Measurements from ENCODE around the gene MAMLD1.

MAMLD1 gene

GRCh38 chrX:150366951-150367545, 3.9 kb downstream of the MAMLD1 start:
- Histone ChIP-seq H3K36me3 (ENCODE audit: control insufficient read depth in 1 of 2, insufficient read depth in 2 of 2, low read length in 2 of 2) (no peaks in the 10 kb centered on the region), H3K9me3 (ENCODE audit: control insufficient read depth in 1 of 2, low read length in 2 of 2) (no peaks in the 10 kb centered on the region), H3K4me1 (ENCODE audit: control insufficient read depth in 1 of 2, insufficient read depth in 2 of 2, low read length in 2 of 2) (peaks cover 0 to 8% of the 10 kb centered on the region in 2 donors), H3K27ac (ENCODE audit: low read length) (peak overlapping the region; percentile 80), H3K27me3 (ENCODE audit: low read depth, low read length) (no peaks in the 10 kb centered on the region), H3K4me3 (ENCODE audit: low read depth in 1 of 2, low read length in 2 of 2) (peak overlapping the region; percentile 63 to 66)

- no peak overlapping the region for H3K27ac ChIP-seq (ENCODE audit: low read length)
- no peaks in the 10 kb centered on the region for H3K36me3 ChIP-seq (ENCODE audit: control insufficient read depth in 1 of 2, insufficient read depth in 2 of 2, low read length in 2 of 2)
- H3K4me3 ChIP-seq (ENCODE audit: low read depth in 1 of 2, low read length in 2 of 2), result no peak overlapping the region
- no peaks in the 10 kb centered on the region for H3K9me3 ChIP-seq (ENCODE audit: control insufficient read depth in 1 of 2, low read length in 2 of 2)
- H3K27me3 ChIP-seq (ENCODE audit: low read depth, low read length), result no peaks in the 10 kb centered on the region
- peaks cover 0 to 7% of the 10 kb centered on the region in 2 donors for H3K4me1 ChIP-seq (ENCODE audit: control insufficient read depth in 1 of 2, insufficient read depth in 2 of 2, low read length in 2 of 2)
Observed at GRCh38 chrX:150370589-150371312, 7.6 kb downstream of the MAMLD1 start.

- Histone ChIP-seq H3K27ac (ENCODE audit: low read length) (no peak overlapping the region), H3K36me3 (ENCODE audit: control insufficient read depth in 1 of 2, insufficient read depth in 2 of 2, low read length in 2 of 2) (no peaks in the 10 kb centered on the region), H3K27me3 (ENCODE audit: low read depth, low read length) (no peaks in the 10 kb centered on the region), H3K9me3 (ENCODE audit: control insufficient read depth in 1 of 2, low read length in 2 of 2) (no peaks in the 10 kb centered on the region), H3K4me3 (ENCODE audit: low read depth in 1 of 2, low read length in 2 of 2) (no peak overlapping the region), H3K4me1 (ENCODE audit: control insufficient read depth in 1 of 2, insufficient read depth in 2 of 2, low read length in 2 of 2) (peaks cover 0 to 5% of the 10 kb centered on the region in 2 donors)
Observed at GRCh38 chrX:150371877-150372276, 8.8 kb downstream of the MAMLD1 start.

- no peaks in the 10 kb centered on the region for H3K9me3 ChIP-seq (ENCODE audit: control insufficient read depth in 1 of 2, low read length in 2 of 2)
- no peaks in the 10 kb centered on the region for H3K27me3 ChIP-seq (ENCODE audit: low read depth, low read length)
- no peaks in the 10 kb centered on the region for H3K36me3 ChIP-seq (ENCODE audit: control insufficient read depth in 1 of 2, insufficient read depth in 2 of 2, low read length in 2 of 2)
- no peak overlapping the region for H3K27ac ChIP-seq (ENCODE audit: low read length)
- H3K4me3 ChIP-seq (ENCODE audit: low read depth in 1 of 2, low read length in 2 of 2), result no peak overlapping the region
- H3K4me1 ChIP-seq (ENCODE audit: control insufficient read depth in 1 of 2, insufficient read depth in 2 of 2, low read length in 2 of 2), result peaks cover 0 to 5% of the 10 kb centered on the region in 2 donors
Observed at GRCh38 chrX:150372280-150372679, 9.2 kb downstream of the MAMLD1 start.

- H3K4me1 ChIP-seq (ENCODE audit: control insufficient read depth in 1 of 2, insufficient read depth in 2 of 2, low read length in 2 of 2), result peaks cover 0 to 5% of the 10 kb centered on the region in 2 donors
- H3K27ac ChIP-seq (ENCODE audit: low read length), result no peak overlapping the region
- no peaks in the 10 kb centered on the region for H3K36me3 ChIP-seq (ENCODE audit: control insufficient read depth in 1 of 2, insufficient read depth in 2 of 2, low read length in 2 of 2)
- no peaks in the 10 kb centered on the region for H3K27me3 ChIP-seq (ENCODE audit: low read depth, low read length)
- no peaks in the 10 kb centered on the region for H3K9me3 ChIP-seq (ENCODE audit: control insufficient read depth in 1 of 2, low read length in 2 of 2)
- H3K4me3 ChIP-seq (ENCODE audit: low read depth in 1 of 2, low read length in 2 of 2), result no peak overlapping the region
Observed at GRCh38 chrX:150372756-150373155, 9.6 kb downstream of the MAMLD1 start.

- Histone ChIP-seq H3K36me3 (ENCODE audit: control insufficient read depth in 1 of 2, insufficient read depth in 2 of 2, low read length in 2 of 2) (no peaks in the 10 kb centered on the region), H3K27me3 (ENCODE audit: low read depth, low read length) (no peaks in the 10 kb centered on the region), H3K9me3 (ENCODE audit: control insufficient read depth in 1 of 2, low read length in 2 of 2) (no peaks in the 10 kb centered on the region), H3K4me1 (ENCODE audit: control insufficient read depth in 1 of 2, insufficient read depth in 2 of 2, low read length in 2 of 2) (peaks cover 0 to 5% of the 10 kb centered on the region in 2 donors), H3K4me3 (ENCODE audit: low read depth in 1 of 2, low read length in 2 of 2) (no peak overlapping the region), H3K27ac (ENCODE audit: low read length) (no peak overlapping the region)
Observed at GRCh38 chrX:150375243-150375770, 12.2 kb downstream of the MAMLD1 start.

GRCh38 chrX:150377005-150377404, 13.9 kb downstream of the MAMLD1 start:
- H3K4me1 ChIP-seq (ENCODE audit: control insufficient read depth in 1 of 2, insufficient read depth in 2 of 2, low read length in 2 of 2), result no peaks in the 10 kb centered on the region
- H3K36me3 ChIP-seq (ENCODE audit: control insufficient read depth in 1 of 2, insufficient read depth in 2 of 2, low read length in 2 of 2), result no peaks in the 10 kb centered on the region
- H3K9me3 ChIP-seq (ENCODE audit: control insufficient read depth in 1 of 2, low read length in 2 of 2), result no peaks in the 10 kb centered on the region
- no peak overlapping the region for H3K27ac ChIP-seq (ENCODE audit: low read length)
- H3K27me3 ChIP-seq (ENCODE audit: low read depth, low read length), result no peaks in the 10 kb centered on the region
- no peak overlapping the region for H3K4me3 ChIP-seq (ENCODE audit: low read depth in 1 of 2, low read length in 2 of 2)

GRCh38 chrX:150405006-150405405, 41.9 kb downstream of the MAMLD1 start:
- Histone ChIP-seq H3K27me3 (ENCODE audit: low read depth, low read length) (no peaks in the 10 kb centered on the region), H3K4me1 (ENCODE audit: control insufficient read depth in 1 of 2, insufficient read depth in 2 of 2, low read length in 2 of 2) (no peaks in the 10 kb centered on the region), H3K27ac (ENCODE audit: low read length) (no peak overlapping the region)

GRCh38 chrX:150405576-150405975, 42.5 kb downstream of the MAMLD1 start:
- no peaks in the 10 kb centered on the region for H3K4me1 ChIP-seq (ENCODE audit: control insufficient read depth in 1 of 2, insufficient read depth in 2 of 2, low read length in 2 of 2)

More at GRCh38 chrX:150405006-150405405, 41.9 kb downstream of the MAMLD1 start:
- Histone ChIP-seq H3K4me3 (ENCODE audit: low read depth in 1 of 2, low read length in 2 of 2) (no peak overlapping the region), H3K9me3 (ENCODE audit: control insufficient read depth in 1 of 2, low read length in 2 of 2) (no peaks in the 10 kb centered on the region), H3K36me3 (ENCODE audit: control insufficient read depth in 1 of 2, insufficient read depth in 2 of 2, low read length in 2 of 2) (no peaks in the 10 kb centered on the region)

GRCh38 chrX:150406596-150406995, 43.5 kb downstream of the MAMLD1 start:
- Histone ChIP-seq H3K27ac (ENCODE audit: low read length) (no peak overlapping the region), H3K36me3 (ENCODE audit: control insufficient read depth in 1 of 2, insufficient read depth in 2 of 2, low read length in 2 of 2) (no peaks in the 10 kb centered on the region), H3K4me3 (ENCODE audit: low read depth in 1 of 2, low read length in 2 of 2) (no peak overlapping the region), H3K9me3 (ENCODE audit: control insufficient read depth in 1 of 2, low read length in 2 of 2) (no peaks in the 10 kb centered on the region), H3K27me3 (ENCODE audit: low read depth, low read length) (no peaks in the 10 kb centered on the region), H3K4me1 (ENCODE audit: control insufficient read depth in 1 of 2, insufficient read depth in 2 of 2, low read length in 2 of 2) (no peaks in the 10 kb centered on the region)

More at GRCh38 chrX:150405576-150405975, 42.5 kb downstream of the MAMLD1 start:
- Histone ChIP-seq H3K4me3 (ENCODE audit: low read depth in 1 of 2, low read length in 2 of 2) (no peak overlapping the region), H3K9me3 (ENCODE audit: control insufficient read depth in 1 of 2, low read length in 2 of 2) (no peaks in the 10 kb centered on the region), H3K27me3 (ENCODE audit: low read depth, low read length) (no peaks in the 10 kb centered on the region), H3K36me3 (ENCODE audit: control insufficient read depth in 1 of 2, insufficient read depth in 2 of 2, low read length in 2 of 2) (no peaks in the 10 kb centered on the region), H3K27ac (ENCODE audit: low read length) (no peak overlapping the region)

- Histone ChIP-seq H3K27ac (ENCODE audit: low read length) (no peak overlapping the region), H3K36me3 (ENCODE audit: control insufficient read depth in 1 of 2, insufficient read depth in 2 of 2, low read length in 2 of 2) (no peaks in the 10 kb centered on the region), H3K4me1 (ENCODE audit: control insufficient read depth in 1 of 2, insufficient read depth in 2 of 2, low read length in 2 of 2) (no peaks in the 10 kb centered on the region), H3K4me3 (ENCODE audit: low read depth in 1 of 2, low read length in 2 of 2) (no peak overlapping the region), H3K9me3 (ENCODE audit: control insufficient read depth in 1 of 2, low read length in 2 of 2) (no peaks in the 10 kb centered on the region), H3K27me3 (ENCODE audit: low read depth, low read length) (no peaks in the 10 kb centered on the region)
Observed at GRCh38 chrX:150408007-150408406, 44.9 kb downstream of the MAMLD1 start.

All from muscle layer of duodenum (tissue), 2 donors.